ENCODE results near the gene UQCRC2. TPM values are rescaled to one million over a fixed set of nuclear protein-coding genes. Genes with fewer than 3 reads are reported as not detected.
"Not testable (repeated sequence)": the region's sequence is repeated elsewhere in the genome, so short reads cannot be mapped to it uniquely, and the experiment has no call there.

UQCRC2 gene
- polyA plus RNA-seq, 1 donor from 2014 or later, result 144 TPM

DNA sequence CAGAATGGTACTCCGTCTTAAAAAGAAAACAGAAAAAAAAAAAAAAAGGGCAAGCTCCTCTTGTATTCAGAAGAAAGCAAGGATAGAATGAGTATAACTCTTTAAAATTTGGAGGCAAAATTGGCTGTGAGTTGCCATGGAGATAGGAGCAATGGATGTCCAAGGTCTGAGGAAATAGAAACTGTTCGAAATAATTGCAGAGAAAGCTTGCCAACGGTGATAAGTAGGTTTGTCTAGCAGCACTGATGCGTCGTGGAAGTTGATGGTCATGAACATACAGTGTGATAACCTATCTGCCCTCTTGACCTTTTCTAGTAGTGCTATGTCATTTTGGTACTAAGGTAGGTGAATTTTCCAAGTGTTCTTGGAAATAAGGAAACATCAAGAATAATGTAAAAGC lies 57.7 kb downstream of the UQCRC2 start:
- H3K9me3 Mint-ChIP-seq, result no peaks in the 10 kb centered on the region
- H3K4me1 Mint-ChIP-seq, result peaks cover 29 to 52% (median 45%) of the 10 kb centered on the region in 3 donors
- no peaks in the 10 kb centered on the region for H3K27me3 Mint-ChIP-seq
- peak overlapping the region in 1 of 4 donors; percentile 75 for H3K4me3 Mint-ChIP-seq
- H3K27ac Mint-ChIP-seq, result no peak overlapping the region
- H3K36me3 Mint-ChIP-seq, result peaks cover 1% of the 10 kb centered on the region

DNA sequence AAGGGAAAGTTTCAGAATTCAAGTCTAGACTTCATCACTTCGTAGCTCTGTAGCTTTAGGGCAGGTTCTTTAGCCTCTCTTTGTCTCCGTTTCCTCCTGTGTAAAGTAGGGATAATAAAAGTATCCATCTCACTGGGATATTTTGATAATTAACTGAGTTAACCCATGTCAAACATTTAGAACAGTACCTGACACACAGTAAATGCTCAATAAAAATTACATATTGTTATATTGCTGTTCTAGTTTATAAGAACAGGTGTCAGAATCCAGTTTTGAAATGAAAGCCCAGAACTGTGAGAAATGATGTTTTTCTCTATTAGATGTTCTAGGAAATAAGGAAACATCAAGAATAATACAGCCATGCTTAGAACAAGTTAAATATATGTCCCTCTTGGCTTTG lies 59.1 kb downstream of the UQCRC2 start:
- no peak overlapping the region for H3K27ac Mint-ChIP-seq
- no peaks in the 10 kb centered on the region for H3K27me3 Mint-ChIP-seq
- H3K4me1 Mint-ChIP-seq, result peaks cover 26 to 52% (median 42%) of the 10 kb centered on the region in 3 donors
- peak overlapping the region in 1 of 4 donors; percentile 75 for H3K4me3 Mint-ChIP-seq
- H3K36me3 Mint-ChIP-seq, result peaks cover 1% of the 10 kb centered on the region
- no peaks in the 10 kb centered on the region for H3K9me3 Mint-ChIP-seq

DNA sequence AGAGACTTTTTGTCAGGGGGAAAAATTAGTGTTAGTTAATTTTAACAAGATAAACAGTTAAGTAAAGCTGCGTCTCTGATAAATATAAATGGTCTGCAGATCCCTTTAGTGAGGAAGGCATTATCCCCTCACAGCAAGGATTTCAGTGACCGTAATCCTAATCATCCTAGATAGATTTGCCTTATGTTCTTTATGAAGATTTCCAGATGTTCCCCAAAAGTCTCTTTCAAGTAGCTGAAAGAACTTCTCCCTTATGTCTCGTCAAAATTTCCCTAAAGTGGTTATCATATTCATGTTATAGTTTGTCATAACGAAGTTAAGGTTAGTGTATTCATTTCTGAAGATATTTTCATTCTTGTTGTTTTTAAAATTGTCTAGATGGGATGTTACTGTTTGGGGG lies 60.3 kb downstream of the UQCRC2 start:
- H3K27ac Mint-ChIP-seq, result no peak overlapping the region
- H3K9me3 Mint-ChIP-seq, result no peaks in the 10 kb centered on the region
- peaks cover 1% of the 10 kb centered on the region for H3K36me3 Mint-ChIP-seq
- no peaks in the 10 kb centered on the region for H3K27me3 Mint-ChIP-seq
- H3K4me3 Mint-ChIP-seq, result peak overlapping the region in 1 of 4 donors; percentile 47
- peaks cover 26 to 56% (median 38%) of the 10 kb centered on the region in 3 donors for H3K4me1 Mint-ChIP-seq

DNA sequence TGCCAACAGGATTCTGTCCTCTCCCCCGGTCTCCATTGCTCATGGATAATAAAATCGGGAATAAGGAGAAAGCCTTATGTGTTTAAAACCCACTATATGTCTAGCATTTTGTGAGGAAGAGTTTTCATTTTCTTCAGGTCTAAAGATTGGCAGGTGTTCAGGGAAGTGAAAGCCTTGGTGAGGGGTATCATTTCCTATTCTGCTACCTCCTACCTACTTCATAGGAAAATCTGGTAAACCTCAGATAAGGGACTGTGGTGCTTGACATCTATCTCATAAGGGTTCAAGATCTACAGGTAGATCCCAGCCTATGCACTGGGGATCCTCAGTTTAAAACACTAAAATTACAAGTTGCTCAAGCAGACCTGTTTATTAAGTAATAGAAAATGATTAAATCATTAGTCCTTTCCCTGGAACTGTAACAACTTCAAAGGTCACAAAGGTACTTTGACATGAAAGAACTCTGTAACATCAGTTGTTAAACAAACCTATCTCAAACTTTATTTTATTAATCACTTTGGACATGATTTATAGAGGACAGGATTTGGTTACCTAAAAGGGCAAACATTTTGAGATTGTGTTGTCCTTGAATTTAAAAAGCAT lies 61.2 kb downstream of the UQCRC2 start:
- H3K27ac Mint-ChIP-seq, result no peak overlapping the region
- H3K9me3 Mint-ChIP-seq, result no peaks in the 10 kb centered on the region
- peaks cover 28 to 57% (median 38%) of the 10 kb centered on the region in 3 donors for H3K4me1 Mint-ChIP-seq
- no peaks in the 10 kb centered on the region for H3K27me3 Mint-ChIP-seq
- H3K36me3 Mint-ChIP-seq, result peaks cover 2% of the 10 kb centered on the region
- peak overlapping the region in 1 of 4 donors; percentile 47 for H3K4me3 Mint-ChIP-seq

DNA sequence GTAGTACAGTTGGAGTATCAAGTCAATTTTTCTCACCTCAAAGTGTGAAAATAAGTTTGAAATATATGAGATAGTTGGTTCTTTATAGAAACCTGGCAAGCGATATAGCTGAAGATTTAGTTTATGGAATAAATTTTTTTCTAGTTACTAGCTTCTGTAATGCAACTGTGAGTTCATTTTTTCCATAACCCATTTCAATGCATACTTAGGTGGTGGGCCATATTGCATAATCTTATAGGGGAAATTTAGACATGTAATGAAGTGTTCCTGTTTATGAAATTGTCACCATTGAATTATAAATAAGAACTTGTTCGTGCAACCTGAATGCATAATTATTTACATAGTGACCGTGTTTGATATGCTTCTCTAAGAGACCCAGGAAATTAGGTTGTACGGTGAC lies 63.8 kb downstream of the UQCRC2 start:
- Mint-ChIP-seq H3K4me3 (no peak overlapping the region), H3K4me1 (peaks cover 21 to 47% (median 29%) of the 10 kb centered on the region in 3 donors), H3K27ac (no peak overlapping the region)

DNA sequence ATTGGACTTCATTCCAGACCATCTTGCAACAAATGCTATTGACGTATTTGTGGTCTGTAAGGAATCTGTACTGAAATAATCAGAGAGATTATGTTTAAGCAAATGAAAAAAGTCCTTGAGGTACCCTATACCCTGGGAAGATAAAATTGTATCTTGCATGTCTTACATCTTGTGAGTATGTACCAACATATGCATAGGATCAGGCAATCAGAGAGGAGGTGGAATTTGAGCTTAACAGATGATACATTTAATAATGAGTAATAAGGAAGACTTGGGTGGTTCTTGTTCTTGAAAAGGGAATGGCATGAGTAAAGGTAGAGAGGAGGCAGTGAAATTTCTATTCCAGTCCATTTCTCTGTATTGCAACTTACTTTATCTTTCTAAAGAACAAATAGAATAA lies 65.4 kb downstream of the UQCRC2 start:
- Mint-ChIP-seq H3K9me3 (no peaks in the 10 kb centered on the region), H3K27me3 (no peaks in the 10 kb centered on the region), H3K4me1 (peaks cover 16 to 40% (median 17%) of the 10 kb centered on the region in 3 donors), H3K36me3 (peaks cover 5% of the 10 kb centered on the region), H3K4me3 (no peak overlapping the region), H3K27ac (no peak overlapping the region)

More for the DNA sequence above, 63.8 kb downstream of the UQCRC2 start:
- no peaks in the 10 kb centered on the region for H3K27me3 Mint-ChIP-seq
- peaks cover 5% of the 10 kb centered on the region for H3K36me3 Mint-ChIP-seq
- no peaks in the 10 kb centered on the region for H3K9me3 Mint-ChIP-seq

DNA sequence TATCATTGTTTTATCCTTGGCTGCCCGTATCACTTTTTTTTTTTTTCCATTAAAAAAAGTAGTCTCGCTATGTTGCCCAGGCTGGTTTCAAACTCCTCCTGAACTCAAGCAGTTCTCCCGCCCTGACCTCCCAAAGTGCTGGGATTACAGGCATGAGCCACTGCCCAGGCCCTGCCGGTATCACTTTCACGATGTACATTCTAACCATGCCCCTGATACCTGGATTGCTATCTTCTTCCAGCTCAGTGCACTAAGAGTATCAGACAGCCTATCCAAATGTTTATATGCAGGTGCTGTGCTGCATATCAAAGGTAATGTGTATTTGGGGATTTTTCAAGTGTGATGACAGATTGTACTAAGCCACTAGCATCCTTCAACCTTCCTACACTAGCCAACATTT lies 69.0 kb downstream of the UQCRC2 start:
- Mint-ChIP-seq H3K4me3 (no peak overlapping the region), H3K27me3 (no peaks in the 10 kb centered on the region), H3K9me3 (no peaks in the 10 kb centered on the region), H3K36me3 (peaks cover 8% of the 10 kb centered on the region), H3K4me1 (peaks cover 12 to 30% (median 14%) of the 10 kb centered on the region in 3 donors), H3K27ac (no peak overlapping the region)

DNA sequence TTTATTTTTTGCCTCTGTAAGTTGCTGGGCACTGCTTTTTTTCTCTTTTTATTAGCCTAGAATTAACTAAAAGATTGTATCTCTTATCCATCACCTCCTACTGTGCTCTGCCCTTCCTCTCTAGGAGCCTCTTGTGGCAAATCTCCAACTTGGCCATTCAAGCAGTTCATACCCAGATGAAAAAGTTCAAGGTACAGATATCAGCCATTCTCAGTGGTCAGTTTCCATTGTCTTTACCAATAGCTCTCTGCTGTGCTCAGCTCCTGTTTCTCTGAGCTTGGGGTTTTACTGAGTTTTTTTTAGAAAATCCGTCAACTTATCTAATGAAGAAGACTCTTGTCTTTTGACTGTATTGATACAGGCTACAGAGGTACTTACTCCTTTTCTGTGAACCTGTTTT lies 70.3 kb downstream of the UQCRC2 start:
- H3K4me3 Mint-ChIP-seq, result no peak overlapping the region
- H3K27me3 Mint-ChIP-seq, result no peaks in the 10 kb centered on the region
- H3K9me3 Mint-ChIP-seq, result no peaks in the 10 kb centered on the region
- H3K27ac Mint-ChIP-seq, result no peak overlapping the region
- H3K36me3 Mint-ChIP-seq, result peaks cover 8% of the 10 kb centered on the region
- peaks cover 13 to 32% (median 27%) of the 10 kb centered on the region in 3 donors for H3K4me1 Mint-ChIP-seq

DNA sequence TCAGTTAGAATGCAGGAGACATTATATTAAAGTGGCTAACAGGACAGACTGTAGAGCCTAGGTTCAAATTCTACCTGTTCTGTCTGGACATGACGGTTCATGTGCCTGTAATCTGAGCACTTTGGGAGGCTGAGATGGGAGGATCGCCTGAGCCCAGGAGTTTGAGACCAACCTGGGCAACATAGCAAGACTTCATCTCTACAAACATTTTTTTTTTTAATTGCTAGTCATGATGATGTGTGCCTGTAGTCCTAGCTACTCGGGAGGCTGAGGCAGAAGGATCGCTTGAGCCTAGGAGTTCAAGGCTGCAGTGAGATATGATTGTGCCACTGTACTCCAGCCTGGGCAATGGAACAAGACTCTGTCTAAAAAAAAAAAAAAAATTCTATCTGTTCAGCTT lies 71.6 kb downstream of the UQCRC2 start:
- not testable (repeated sequence) for H3K27ac Mint-ChIP-seq, H3K27me3 Mint-ChIP-seq, H3K4me3 Mint-ChIP-seq, H3K9me3 Mint-ChIP-seq
- H3K4me1 Mint-ChIP-seq, result peaks cover 13 to 26% (median 22%) of the 10 kb centered on the region in 3 donors
- peaks cover 10% of the 10 kb centered on the region for H3K36me3 Mint-ChIP-seq

DNA sequence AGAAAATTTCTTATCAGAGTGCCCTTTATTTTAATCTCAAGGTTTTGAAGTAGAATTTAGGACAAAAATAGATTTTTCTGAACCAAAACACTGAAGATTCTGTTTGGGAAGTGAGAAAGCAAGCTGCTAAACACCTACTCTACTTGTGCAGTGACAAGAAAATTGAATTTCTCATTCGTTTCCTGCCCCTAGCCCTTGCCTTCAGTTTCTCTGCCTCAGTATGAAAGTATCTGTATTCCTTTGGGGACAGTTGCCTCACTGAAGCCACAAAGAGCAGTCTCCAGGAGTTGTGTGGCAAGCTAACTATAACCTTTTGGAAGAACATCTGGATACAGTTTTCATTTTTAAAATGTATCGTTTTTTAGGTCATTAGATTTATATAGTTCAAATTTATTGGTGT lies 74.5 kb downstream of the UQCRC2 start:
- Mint-ChIP-seq H3K27me3 (no peaks in the 10 kb centered on the region), H3K4me1 (peaks cover 13 to 27% (median 25%) of the 10 kb centered on the region in 3 donors), H3K4me3 (peak overlapping the region in 1 of 4 donors; percentile 29), H3K9me3 (peaks cover 0 to 3% (median 0%) of the 10 kb centered on the region in 3 donors), H3K36me3 (peaks cover 16% of the 10 kb centered on the region), H3K27ac (peak overlapping the region in 1 of 3 donors; percentile 37)

DNA sequence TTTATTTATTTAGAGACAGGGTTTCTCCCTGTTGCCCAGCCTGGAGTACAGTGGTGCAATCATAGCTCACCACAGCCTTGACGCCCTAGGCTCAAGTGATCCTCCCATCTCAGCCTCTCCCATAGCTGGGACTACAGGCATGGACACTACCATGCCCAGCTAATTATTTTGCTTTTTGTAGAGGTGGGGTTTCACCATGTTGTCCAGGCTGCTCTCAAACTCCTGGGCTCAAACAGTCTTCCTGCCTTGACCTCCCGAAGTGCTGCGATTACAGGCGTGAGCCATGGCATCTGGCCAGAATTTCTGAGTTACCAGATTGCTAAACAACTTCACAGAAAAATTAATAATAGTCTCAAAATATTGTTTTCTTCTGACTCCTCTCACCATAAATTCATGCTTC lies 76.5 kb downstream of the UQCRC2 start:
- Mint-ChIP-seq H3K27me3 (no peaks in the 10 kb centered on the region), H3K4me1 (peaks cover 15 to 27% (median 26%) of the 10 kb centered on the region in 3 donors), H3K27ac (no peak overlapping the region), H3K9me3 (peaks cover 0 to 3% (median 0%) of the 10 kb centered on the region in 3 donors), H3K4me3 (no peak overlapping the region), H3K36me3 (peaks cover 15% of the 10 kb centered on the region)

DNA sequence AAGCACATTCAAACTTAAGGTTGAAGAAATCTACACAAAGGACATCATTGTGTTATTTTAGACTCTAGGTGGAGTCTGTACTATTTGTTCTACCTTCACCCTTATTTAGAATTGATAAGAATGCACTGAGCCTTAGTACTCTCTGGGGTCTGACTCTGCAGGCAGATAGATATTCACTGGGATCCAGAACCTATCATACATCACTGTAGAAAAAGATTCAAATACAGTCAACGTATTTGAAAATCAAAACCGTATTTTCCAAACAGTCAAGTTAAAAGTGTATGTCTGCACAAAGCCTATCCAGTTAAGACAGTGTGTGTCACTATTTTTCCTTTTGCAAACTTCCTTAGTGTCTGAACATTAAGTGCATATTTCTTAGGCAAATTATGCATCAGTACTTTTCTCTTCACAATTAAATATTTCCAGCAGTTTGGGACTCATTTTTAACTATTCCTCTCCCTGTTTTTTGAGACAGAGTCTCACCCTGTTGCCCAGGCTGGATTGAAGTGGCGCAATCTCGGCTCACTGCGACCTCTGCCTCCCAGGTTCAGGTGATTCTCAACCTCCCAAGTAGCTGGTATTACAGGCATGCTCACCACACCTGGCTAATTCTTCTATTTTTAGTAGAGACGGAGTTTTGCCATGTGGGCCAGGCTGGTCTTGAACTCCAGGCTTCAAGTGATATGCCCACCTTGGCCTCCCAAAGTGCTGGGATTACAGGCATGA lies 77.1 kb downstream of the UQCRC2 start:
- H3K9me3 Mint-ChIP-seq, result peaks cover 0 to 3% (median 0%) of the 10 kb centered on the region in 3 donors
- no peak overlapping the region for H3K4me3 Mint-ChIP-seq
- H3K27me3 Mint-ChIP-seq, result no peaks in the 10 kb centered on the region
- H3K27ac Mint-ChIP-seq, result no peak overlapping the region
- peaks cover 19 to 33% (median 31%) of the 10 kb centered on the region in 3 donors for H3K4me1 Mint-ChIP-seq
- peaks cover 18% of the 10 kb centered on the region for H3K36me3 Mint-ChIP-seq

DNA sequence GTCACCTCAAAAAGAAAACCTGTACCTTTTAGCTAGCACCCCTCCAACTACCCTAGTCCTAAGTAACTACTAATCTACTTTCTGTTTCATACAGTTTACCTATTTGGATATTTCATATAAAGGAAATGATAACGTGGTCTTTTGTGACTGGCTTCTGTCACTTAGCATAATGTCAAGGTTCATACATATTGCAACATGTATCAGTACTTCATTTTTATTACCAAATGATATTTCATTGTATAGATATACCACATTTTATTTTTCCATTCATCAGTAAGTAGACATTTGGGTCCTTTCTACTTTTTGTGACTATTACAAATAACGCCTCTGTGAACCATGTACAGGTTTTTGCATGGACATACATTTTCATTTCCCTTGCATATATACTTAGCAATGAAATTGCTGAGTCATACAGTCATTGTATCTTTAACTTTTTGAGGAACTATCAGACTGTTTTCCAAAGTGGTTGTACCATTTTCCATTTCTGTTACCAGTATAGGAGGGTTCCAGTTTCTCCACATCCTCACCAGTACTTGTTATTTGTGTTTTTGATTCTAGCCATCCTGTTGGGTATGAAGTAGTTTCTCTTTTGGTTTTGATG lies 78.4 kb downstream of the UQCRC2 start:
- Mint-ChIP-seq H3K27me3 (no peaks in the 10 kb centered on the region), H3K4me3 (no peak overlapping the region), H3K27ac (no peak overlapping the region), H3K4me1 (peaks cover 15 to 33% (median 26%) of the 10 kb centered on the region in 3 donors), H3K9me3 (peaks cover 0 to 3% (median 0%) of the 10 kb centered on the region in 3 donors), H3K36me3 (peaks cover 18% of the 10 kb centered on the region)

Measured in IgD-negative memory B cell (primary cell).